HG02840 (cell line): Measurements from ENCODE around the gene NFRKB.

ENCODE experiments used
- ATAC-seq: cut with Tn5 transposase; IDR thresholded peaks from one replicate; pipeline ENCODE4 v1.9.1; 2021; ENCODE audit warnings: mild to moderate bottlenecking, moderate library complexity, moderate number of reproducible peaks; ENCODE audit not compliant: unreplicated experiment, low FRiP score

The NFRKB gene

DNA sequence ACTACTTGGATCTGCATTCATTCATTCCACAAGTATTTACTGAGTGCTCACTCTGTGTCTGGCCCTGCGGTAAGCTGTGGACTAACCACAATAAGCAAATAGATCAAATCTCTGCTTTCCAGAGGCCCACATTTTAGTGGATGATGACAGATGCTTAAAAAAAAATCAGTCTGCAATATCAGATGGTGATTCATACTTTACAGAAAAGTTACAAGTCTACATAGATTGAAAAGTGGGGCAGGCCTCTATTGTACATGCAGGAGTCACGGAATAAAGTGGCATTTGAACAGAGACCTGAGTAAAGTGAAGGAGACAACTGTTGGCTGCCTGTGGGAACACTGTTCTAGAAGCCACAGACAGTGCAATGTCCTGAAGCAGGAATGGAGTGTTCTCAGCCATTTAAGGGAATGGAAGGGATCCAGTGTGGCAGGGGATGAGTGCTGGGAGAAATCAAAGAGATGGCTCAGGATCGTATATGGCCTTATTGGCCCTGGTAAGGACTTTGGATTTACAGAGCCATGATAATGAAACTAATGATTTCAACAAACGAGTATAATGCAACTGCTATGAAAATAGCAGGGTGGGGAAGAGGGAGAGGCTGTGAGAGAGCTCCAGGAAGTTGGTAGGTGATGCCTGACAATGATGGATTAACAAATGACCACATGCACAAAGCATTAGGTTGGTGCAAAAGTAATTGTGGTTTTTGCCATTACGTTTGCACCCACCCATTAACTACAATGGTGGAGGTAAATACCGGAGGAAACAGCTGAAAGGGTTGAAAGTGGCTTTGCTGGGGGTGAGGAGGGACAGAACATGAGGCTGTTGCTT is 48.7 kb downstream of the NFRKB start:
- ATAC-seq, result no peak
